Right cardiac atrium (tissue), 5 donors: ENCODE measurements around the gene WWOX. TPM values are rescaled to one million over a fixed set of nuclear protein-coding genes. Genes with fewer than 3 reads are reported as not detected.
A peak's percentile ranks its signal among the peaks of the same experiment; 100 is the strongest.
"Not testable (repeated sequence)": the region's sequence is repeated elsewhere in the genome, so short reads cannot be mapped to it uniquely, and the experiment has no call there.

ENCODE experiments used
- ATAC-seq, 2 donors: fragments of 200-7000 bp; cut with Tn5 transposase; one replicate each; pipeline versions ENCODE4 v1.8.0 to v1.9.1; 2020; ENCODE audit warnings: moderate library complexity in 2 of 2, mild to moderate bottlenecking in 1 of 2
- DNase-seq, 3 donors: peaks; one replicate each; pipeline ENCODE4 v3.0.0-alpha.2; 2020
- H3K27ac ChIP-seq: one replicate; pipeline ENCODE4 v1.5.1; 2013; ENCODE audit warnings: mild to moderate bottlenecking, low read length, control low read depth, moderate library complexity
- H3K27me3 ChIP-seq: one replicate; pipeline ENCODE4 v1.6.1; 2013; ENCODE audit not compliant: control insufficient read depth, insufficient read depth
- H3K4me1 ChIP-seq: one replicate; pipeline ENCODE4 v1.6.1; 2013; ENCODE audit warnings: low read length; ENCODE audit not compliant: control insufficient read depth, insufficient read depth
- H3K4me3 ChIP-seq: one replicate; pipeline ENCODE4 v1.5.1; 2013; ENCODE audit warnings: low read length, control low read depth
- H3K9me3 ChIP-seq: one replicate; pipeline ENCODE4 v1.6.1; 2013; ENCODE audit warnings: low read length; ENCODE audit not compliant: control insufficient read depth
- WGBS: extraction: QIAGEN DNeasy Blood & Tissue Kit; methylation state at CpG from one replicate; pipeline ENCODE4 v1.1.7; 2013; 5-methylcytosine and 5-hydroxymethylcytosine counted together
- intact Hi-C, 4 donors: fragments of 100-400 bp; cut with DNase I; formaldehyde crosslinking; loops; one replicate each; pipeline versions ENCODE4 v1.11.0 to v1.14.0; 2022 to 2023
- polyA plus RNA-seq: library from polyadenylated mRNA; stranded (reverse); fragments of 200-250 nt; gene quantifications from one replicate; pipeline ENCODE4 v1.2.3, GENCODE V29; 2013
- total RNA-seq, 4 donors: library from RNA; stranded (reverse); fragmentation: NEBNext Ultra II Directional; extraction: Animal tissue kit (Norgen Biotek cat#: 25700); gene quantifications; one replicate each; pipeline ENCODE4 v1.2.1, GENCODE V29; 2021
- donor health status: healthy with polysubstance abuse.
- donor health status: DM: no; HTN: yes; CAD: no.
- donor health status: DM: no; HTN: no; CAD: no.
- donor health status: DM: no; HTN: yes; CAD: no; lungs with severe emphysema.
- donor health status: DM: yes; HTN: yes; CAD: no.

WWOX gene
- total and polyA plus RNA-seq, 5 donors = 6.0 to 14.9 (median 13.1) TPM

DNA sequence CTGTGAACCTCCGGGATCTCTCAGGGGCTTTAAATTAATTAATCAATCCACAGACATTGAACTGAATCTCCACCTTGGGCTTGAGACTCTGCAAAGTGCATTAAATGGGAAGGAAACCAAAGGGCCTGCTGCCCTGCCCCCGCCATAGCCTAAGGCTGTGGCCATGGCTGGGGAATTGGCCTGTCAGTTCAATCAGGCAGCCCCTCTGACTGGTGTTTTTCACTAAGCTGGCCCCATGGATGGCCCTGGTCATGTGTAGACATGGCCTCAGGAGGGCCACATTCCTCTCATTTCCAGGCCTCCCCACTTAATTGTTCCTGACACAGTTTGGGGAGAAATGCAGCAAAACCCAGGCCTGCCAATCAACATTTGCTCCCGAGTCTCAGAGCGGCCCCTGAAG, 499.8 kb downstream of the WWOX start:
- H3K9me3 ChIP-seq = no peaks in the 10 kb centered on the region
- H3K27ac ChIP-seq = no peak overlapping the region
- H3K27me3 ChIP-seq = no peaks in the 10 kb centered on the region
- ATAC-seq (no peak), DNase-seq (no peak)
- no peak overlapping the region for H3K4me3 ChIP-seq
- intact Hi-C loops = no loop called here
- no peaks in the 10 kb centered on the region for H3K4me1 ChIP-seq
- WGBS = 97% methylated on average over 4 of the region's 4 CpGs

DNA sequence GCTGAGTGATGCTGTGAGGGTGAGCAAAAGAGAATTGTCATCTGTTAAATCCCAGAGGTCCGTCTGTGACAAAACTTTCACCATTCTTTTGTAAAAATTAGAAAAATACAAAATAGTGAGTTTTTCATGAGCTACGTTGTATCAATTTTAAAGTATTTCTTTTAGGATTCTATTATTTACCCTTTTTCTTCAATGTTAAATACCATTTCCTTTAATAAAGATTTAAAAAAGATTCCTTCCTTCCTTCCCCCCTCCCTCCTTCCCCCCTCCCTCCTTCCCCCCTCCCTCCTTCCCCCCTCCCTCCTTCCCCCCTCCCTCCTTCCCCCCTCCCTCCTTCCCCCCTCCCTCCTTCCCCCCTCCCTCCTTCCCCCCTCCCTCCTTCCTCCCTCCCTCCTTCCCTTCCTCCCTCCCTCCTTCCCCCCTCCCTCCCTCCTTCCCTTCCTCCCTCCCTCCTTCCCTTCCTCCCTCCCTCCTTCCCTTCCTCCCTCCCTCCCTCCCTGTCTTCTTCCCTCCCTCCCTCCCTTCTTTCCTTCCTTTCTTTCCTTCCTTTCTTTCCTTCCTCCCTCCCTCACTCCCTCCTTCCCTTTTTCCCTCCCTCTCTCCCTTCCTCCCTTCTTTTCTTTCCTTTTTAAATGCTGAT, 505.1 kb downstream of the WWOX start:
- intact Hi-C loops = not testable (repeated sequence)

DNA sequence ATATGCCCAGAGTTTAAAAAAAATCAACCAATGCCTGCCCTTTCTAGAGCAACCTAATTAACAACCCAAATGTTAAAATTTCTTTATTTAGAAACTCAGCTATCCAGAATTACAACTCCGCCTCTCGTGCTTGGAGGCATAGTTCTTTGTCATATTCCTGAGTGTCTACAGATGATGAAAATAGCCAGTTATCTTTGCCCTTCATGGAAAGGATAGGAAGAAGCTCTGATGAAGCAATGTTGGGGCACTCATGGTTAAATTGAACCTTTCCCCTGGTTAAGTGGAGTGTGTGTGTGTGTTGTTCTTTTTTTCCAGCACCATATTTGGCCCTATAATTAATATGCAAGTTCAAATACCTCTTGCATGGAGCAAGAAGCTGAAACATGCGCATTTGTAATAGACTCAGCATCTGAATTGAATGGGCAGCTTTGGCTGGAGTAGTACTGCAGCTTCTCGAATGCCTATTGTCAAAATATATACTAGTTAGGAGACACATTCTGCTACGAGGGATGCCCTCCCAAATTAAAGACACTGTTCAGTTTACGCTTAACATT, 506.2 kb downstream of the WWOX start:
- no peaks in the 10 kb centered on the region for H3K27me3 ChIP-seq
- no peaks in the 10 kb centered on the region for H3K4me1 ChIP-seq
- intact Hi-C loops = no loop called here
- no peak overlapping the region for H3K4me3 ChIP-seq
- WGBS = 78% methylated on average over 6 of the region's 6 CpGs
- ATAC-seq (no peak), DNase-seq (no peak)
- no peaks in the 10 kb centered on the region for H3K9me3 ChIP-seq
- no peak overlapping the region for H3K27ac ChIP-seq

More for the DNA sequence above, 505.1 kb downstream of the WWOX start:
- H3K4me3 ChIP-seq, H3K9me3 ChIP-seq, H3K27ac ChIP-seq, H3K4me1 ChIP-seq, H3K27me3 ChIP-seq, ATAC-seq, DNase-seq: not testable (repeated sequence)
- WGBS = 95% methylated on average over 2 of the region's 2 CpGs

DNA sequence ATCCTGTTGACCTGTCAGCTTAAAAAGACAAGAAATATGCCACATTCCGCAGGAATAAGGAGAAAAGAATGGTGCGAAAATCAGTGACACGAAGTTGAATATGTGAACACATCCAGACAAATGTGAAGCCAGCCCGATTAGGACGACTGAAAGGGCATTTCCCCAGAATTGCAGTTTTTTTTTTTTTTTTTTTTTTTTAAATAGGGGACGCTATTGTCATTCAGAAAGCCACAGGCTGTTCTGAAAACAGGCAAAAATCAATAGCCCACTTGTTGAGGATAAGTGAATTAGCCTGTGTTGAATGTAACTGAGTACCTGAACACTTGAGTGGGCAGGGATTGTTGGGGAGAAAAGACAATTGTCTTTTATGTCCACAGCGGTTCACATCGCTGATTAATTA, 507.1 kb downstream of the WWOX start:
- ATAC-seq (no peak), DNase-seq (no peak)
- WGBS = 90% methylated on average over 8 of the region's 8 CpGs
- no peaks in the 10 kb centered on the region for H3K27me3 ChIP-seq
- H3K4me1 ChIP-seq = no peaks in the 10 kb centered on the region
- no peaks in the 10 kb centered on the region for H3K9me3 ChIP-seq
- H3K4me3 ChIP-seq = no peak overlapping the region
- intact Hi-C loops = no loop called here
- no peak overlapping the region for H3K27ac ChIP-seq

DNA sequence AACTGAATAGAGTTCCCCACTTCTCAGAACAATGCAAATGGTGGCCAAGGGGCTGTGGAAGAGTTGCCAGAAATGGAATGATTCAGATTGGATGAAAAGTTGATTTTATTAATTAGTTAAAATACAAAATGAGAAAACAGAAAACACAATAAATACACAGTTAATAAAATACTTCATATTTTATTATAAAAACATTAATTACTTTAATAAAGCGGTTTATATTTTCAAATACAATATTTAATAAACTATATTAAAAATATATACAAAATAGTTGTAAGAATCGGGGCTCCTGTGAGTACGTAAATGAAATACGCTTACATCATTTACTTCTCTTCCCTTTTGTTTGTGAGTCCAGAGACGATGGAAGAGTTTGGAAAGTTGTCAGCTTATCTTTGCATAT, 507.6 kb downstream of the WWOX start:
- ATAC-seq = peak in 1 of 2 donors; percentile 33
- Histone ChIP-seq H3K4me3 (no peak overlapping the region), H3K9me3 (no peaks in the 10 kb centered on the region), H3K4me1 (no peaks in the 10 kb centered on the region), H3K27ac (no peak overlapping the region), H3K27me3 (no peaks in the 10 kb centered on the region)
- DNase-seq = no peak
- WGBS = 78% methylated on average over 5 of the region's 5 CpGs
- intact Hi-C loops = no loop called here

DNA sequence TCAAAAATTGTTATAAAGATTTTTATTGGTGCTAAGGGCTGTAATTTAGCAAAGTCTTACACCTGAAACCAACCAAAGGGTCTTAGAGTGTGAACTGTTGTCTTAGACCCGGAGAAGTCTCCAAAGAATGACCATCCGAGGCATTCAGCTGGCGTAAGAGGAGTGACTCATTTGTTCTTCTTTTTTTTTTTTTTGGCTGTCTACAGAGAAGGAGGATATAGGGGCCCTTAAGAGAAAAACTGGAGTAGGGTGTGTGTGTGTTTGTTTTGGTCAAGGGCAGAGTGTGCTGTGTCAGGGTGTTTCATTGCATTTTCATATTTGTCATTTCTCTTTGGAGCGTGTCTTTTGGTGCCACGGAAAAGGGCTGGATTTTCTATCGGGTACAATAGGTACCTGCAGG, 508.0 kb downstream of the WWOX start:
- DNase-seq = no peak
- intact Hi-C loops = no loop called here
- Histone ChIP-seq H3K4me3 (no peak overlapping the region), H3K27ac (no peak overlapping the region), H3K27me3 (no peaks in the 10 kb centered on the region), H3K4me1 (no peaks in the 10 kb centered on the region), H3K9me3 (no peaks in the 10 kb centered on the region)
- ATAC-seq = peak; percentile 85 to 95
- 43% methylated on average over 6 of the region's 6 CpGs for WGBS

- H3K27me3 ChIP-seq = no peaks in the 10 kb centered on the region
- no peak for DNase-seq
- 40% methylated on average over 9 of the region's 9 CpGs for WGBS
- peak overlapping the region; percentile 42 for H3K27ac ChIP-seq
- H3K4me1 ChIP-seq = no peaks in the 10 kb centered on the region
- peak overlapping the region; percentile 24 for H3K4me3 ChIP-seq
- no peaks in the 10 kb centered on the region for H3K9me3 ChIP-seq
- ATAC-seq = peak; percentile 50 to 68
- intact Hi-C loops = no loop called here
Observed at GRCh38 chr16:78608305-78608776, 508.9 kb downstream of the WWOX start.

DNA sequence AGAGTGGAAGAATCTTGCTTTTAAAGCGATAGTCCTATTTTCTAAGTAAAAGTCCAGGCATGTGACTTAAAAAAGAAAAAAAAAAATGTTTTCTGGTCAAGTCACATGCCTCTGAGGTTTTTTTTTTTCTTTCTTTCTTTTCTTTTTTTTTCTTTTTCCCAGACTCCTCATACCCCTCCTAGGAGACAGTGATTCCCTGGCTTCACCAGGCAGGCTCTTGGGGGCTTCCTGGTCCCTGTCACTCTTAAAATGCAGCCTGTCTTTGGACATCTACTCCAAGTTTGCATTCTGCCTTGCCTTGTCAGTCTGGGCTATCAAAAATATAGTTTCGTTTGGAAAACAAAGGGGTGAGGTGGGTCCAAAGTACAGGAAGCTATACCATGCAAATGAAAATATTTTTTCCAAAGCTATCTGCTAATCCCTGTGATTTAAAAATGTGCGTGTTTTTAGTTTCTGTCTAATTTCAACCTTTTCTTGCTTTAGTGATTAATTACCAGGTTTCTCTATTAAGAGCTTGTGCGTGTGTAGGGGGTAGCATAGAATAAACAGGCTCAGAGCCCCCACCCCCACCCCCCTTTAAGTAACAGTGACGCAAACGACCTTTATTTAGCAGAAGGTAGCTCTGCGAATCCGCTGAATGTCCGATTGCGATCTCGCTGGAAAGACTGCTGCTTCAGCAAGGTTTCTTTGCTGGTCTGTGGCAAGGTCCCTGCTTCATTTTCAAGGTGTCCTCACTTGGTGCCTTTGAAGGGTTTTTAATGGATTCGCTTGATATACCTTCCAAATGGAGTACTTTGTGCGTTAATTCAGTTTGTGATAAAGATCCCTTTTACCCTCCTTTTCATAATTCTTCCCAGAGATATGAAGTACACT, 510.2 kb downstream of the WWOX start:
- intact Hi-C loops = loop anchor here in 1 of 4 donors (10.0 kb wide), 1 partner anchor 105 kb away; no protein-coding TSS in a partner anchor
- no peaks in the 10 kb centered on the region for H3K27me3 ChIP-seq
- no peaks in the 10 kb centered on the region for H3K4me1 ChIP-seq
- ATAC-seq (no peak), DNase-seq (no peak)
- no peak overlapping the region for H3K27ac ChIP-seq
- H3K4me3 ChIP-seq = peak overlapping the region; percentile 16
- H3K9me3 ChIP-seq = no peaks in the 10 kb centered on the region
- WGBS = 68% methylated on average over 13 of the region's 13 CpGs

- peak in 1 of 3 donors; percentile 59 for DNase-seq
- WGBS = 63% methylated on average over 2 of the region's 2 CpGs
- Histone ChIP-seq H3K27ac (no peak overlapping the region), H3K4me1 (no peaks in the 10 kb centered on the region), H3K9me3 (no peaks in the 10 kb centered on the region), H3K27me3 (no peaks in the 10 kb centered on the region), H3K4me3 (no peak overlapping the region)
- ATAC-seq = peak in 1 of 2 donors; percentile 63
- intact Hi-C loops = loop anchor here in 1 of 4 donors (10.0 kb wide), 1 partner anchor 107 kb away; no protein-coding TSS in a partner anchor
Observed at GRCh38 chr16:78611318-78611717, 511.9 kb downstream of the WWOX start.

GRCh38 chr16:78619811-78620210, 520.4 kb downstream of the WWOX start:
- no peak overlapping the region for H3K27ac ChIP-seq
- H3K4me3 ChIP-seq = no peak overlapping the region
- H3K4me1 ChIP-seq = no peaks in the 10 kb centered on the region
- H3K27me3 ChIP-seq = no peaks in the 10 kb centered on the region
- ATAC-seq = no peak
- DNase-seq = no peak
- 66% methylated on average over 3 of the region's 3 CpGs for WGBS
- H3K9me3 ChIP-seq = no peaks in the 10 kb centered on the region
- intact Hi-C loops = loop anchor here in 1 of 4 donors (10.0 kb wide), 1 partner anchor 115 kb away; no protein-coding TSS in a partner anchor

DNA sequence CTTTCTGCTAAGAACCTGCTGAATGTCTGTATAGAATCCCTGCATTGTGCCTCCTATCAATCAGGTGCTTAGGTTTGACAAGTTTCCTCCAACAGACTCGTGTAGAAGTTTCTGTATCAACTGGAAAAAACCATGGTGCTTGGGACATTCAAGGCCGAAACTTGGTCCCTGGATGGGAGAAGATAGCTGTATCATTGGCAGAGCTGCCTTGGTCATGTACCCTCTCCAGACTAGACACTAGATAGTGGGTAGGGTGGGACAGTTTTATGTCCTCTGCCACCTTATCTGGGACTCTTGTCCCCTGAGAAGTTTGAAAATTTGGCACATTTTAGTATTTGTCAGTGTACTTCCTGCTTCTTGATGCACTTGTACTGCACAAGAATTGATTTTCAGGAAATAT, 520.8 kb downstream of the WWOX start:
- ATAC-seq = no peak
- H3K4me1 ChIP-seq = no peaks in the 10 kb centered on the region

More for the DNA sequence above, 520.8 kb downstream of the WWOX start:
- Histone ChIP-seq H3K4me3 (no peak overlapping the region), H3K27ac (no peak overlapping the region), H3K27me3 (no peaks in the 10 kb centered on the region), H3K9me3 (no peaks in the 10 kb centered on the region)
- no peak for DNase-seq
- intact Hi-C loops = no loop called here
- 69% methylated on average over 2 of the region's 2 CpGs for WGBS
